ENCODE results near the gene KIAA1586.

Gene KIAA1586

DNA sequence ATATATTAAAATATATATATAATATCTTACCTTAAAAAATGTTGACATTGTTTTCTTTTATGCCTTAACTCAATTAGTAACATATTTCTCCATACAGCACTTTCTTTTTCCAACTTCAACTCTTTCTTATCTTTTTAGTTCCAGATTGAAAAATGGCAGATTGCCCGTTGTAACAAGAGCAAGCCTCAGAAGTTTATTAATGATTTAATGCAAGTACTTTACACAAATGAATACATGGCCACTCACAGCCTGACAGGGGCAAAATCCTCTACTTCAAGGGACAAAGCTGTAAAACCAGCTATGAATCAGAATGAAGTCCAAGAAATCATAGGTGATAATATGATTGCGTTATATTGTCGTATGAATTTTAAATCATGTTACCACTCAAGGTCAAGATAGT is 29.4 kb upstream of the KIAA1586 start:
- no peak for TF ChIP-seq FOXP2 (optimal IDR thresholded peaks at IDR 0.05; ENCODE audit: borderline replicate concordance, extremely low read depth, extremely low read length, insufficient read depth)
- no peak for TF ChIP-seq POLR2AphosphoS5 (IDR thresholded peaks at IDR 0.05; ENCODE audit: low read depth, low read length)

DNA sequence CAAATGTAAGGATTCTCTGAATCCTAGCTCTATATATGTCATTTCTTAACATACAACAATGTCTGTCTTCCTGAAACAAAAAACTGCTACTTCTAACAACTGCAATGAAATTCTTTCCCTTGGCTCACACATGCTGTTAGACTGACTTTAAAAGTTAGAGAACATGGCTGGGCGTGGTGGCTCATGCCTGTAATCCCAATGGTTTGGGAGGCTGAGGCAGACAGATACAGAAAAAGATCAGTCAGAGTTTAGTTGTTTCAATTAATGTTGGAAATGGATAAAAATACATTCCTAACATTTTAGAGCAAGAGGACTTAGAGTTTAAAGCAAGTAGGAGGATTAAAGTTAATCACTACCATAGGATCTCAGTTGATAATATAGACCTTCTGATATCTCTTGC is 28.7 kb upstream of the KIAA1586 start:
- TF ChIP-seq FOXP2 (optimal IDR thresholded peaks at IDR 0.05; ENCODE audit: borderline replicate concordance, extremely low read depth, extremely low read length, insufficient read depth) (no peak), SIN3A (IDR thresholded peaks at IDR 0.05; ENCODE audit: borderline replicate concordance, insufficient read depth, low read length) (no peak), POLR2AphosphoS5 (IDR thresholded peaks at IDR 0.05; ENCODE audit: low read depth, low read length) (no peak), TAF1 (IDR thresholded peaks at IDR 0.05; ENCODE audit: borderline replicate concordance, insufficient read depth, low read length) (no peak)
- TF ChIP-seq, protein P1, sequence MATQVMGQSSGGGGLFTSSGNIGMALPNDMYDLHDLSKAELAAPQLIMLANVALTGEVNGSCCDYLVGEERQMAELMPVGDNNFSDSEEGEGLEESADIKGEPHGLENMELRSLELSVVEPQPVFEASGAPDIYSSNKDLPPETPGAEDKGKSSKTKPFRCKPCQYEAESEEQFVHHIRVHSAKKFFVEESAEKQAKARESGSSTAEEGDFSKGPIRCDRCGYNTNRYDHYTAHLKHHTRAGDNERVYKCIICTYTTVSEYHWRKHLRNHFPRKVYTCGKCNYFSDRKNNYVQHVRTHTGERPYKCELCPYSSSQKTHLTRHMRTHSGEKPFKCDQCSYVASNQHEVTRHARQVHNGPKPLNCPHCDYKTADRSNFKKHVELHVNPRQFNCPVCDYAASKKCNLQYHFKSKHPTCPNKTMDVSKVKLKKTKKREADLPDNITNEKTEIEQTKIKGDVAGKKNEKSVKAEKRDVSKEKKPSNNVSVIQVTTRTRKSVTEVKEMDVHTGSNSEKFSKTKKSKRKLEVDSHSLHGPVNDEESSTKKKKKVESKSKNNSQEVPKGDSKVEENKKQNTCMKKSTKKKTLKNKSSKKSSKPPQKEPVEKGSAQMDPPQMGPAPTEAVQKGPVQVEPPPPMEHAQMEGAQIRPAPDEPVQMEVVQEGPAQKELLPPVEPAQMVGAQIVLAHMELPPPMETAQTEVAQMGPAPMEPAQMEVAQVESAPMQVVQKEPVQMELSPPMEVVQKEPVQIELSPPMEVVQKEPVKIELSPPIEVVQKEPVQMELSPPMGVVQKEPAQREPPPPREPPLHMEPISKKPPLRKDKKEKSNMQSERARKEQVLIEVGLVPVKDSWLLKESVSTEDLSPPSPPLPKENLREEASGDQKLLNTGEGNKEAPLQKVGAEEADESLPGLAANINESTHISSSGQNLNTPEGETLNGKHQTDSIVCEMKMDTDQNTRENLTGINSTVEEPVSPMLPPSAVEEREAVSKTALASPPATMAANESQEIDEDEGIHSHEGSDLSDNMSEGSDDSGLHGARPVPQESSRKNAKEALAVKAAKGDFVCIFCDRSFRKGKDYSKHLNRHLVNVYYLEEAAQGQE (IDR thresholded peaks at IDR 0.05; ENCODE audit: insufficient read depth in 1 of 2, low read depth in 2 of 2, low read length in 2 of 2): no peak

DNA sequence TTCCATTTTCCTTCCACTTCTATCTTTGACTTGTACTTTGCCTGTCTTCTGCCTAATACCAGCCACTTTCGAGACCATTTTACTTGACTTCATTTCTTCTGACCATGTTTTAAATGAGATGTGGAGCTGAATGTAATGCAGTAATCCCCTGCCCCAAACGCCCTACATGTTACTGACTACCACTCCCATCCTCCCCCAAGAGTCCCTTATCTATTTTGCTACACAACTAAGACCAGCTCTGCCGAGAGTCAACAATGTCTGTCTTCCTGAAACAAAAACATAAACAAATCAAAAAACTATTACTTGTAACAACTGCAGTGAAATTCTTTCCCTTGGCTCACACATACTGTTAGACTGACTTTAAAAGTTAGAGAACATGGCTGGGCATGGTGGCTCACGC is 27.1 kb upstream of the KIAA1586 start:
- TF ChIP-seq POLR2AphosphoS5 (IDR thresholded peaks at IDR 0.05; ENCODE audit: low read depth, low read length): no peak
- TF ChIP-seq, protein P1 (IDR thresholded peaks at IDR 0.05; ENCODE audit: insufficient read depth in 1 of 2, low read depth in 2 of 2, low read length in 2 of 2): no peak
- no peak for TF ChIP-seq FOXP2 (optimal IDR thresholded peaks at IDR 0.05; ENCODE audit: borderline replicate concordance, extremely low read depth, extremely low read length, insufficient read depth)
- TF ChIP-seq TAF1 (IDR thresholded peaks at IDR 0.05; ENCODE audit: borderline replicate concordance, insufficient read depth, low read length): no peak
- no peak for TF ChIP-seq SIN3A (IDR thresholded peaks at IDR 0.05; ENCODE audit: borderline replicate concordance, insufficient read depth, low read length)

DNA sequence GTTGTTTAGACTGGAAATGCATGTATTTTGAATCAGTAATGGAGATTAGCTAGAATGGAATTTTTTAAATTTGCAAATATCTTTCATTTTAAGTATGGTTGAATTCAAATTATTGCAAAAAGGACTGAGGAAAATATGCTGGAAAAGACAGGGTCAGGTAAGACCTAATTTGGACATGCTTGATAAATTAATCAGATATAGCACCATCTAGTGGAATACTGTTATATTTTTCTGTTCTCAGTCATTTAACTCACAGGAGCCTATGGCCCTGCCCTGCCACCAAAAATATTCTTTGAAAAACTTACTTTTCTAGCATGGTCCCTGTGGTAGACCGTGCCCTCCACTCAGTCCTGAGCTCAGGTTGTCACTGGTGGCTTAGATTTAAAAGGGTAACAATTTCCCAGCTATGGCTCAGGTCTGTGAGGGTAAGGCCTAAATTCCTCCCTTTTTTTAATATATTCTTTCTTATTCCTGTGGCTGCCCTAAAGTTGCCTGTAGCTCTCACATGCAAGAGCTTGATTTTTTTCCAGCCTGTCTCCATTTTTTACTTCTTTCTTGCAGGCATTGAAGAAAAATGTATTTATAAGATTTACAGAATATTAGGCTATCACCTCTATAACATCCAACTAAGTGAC is 25.3 kb upstream of the KIAA1586 start:
- no peak for TF ChIP-seq TAF1 (IDR thresholded peaks at IDR 0.05; ENCODE audit: borderline replicate concordance, insufficient read depth, low read length)
- TF ChIP-seq FOXP2 (optimal IDR thresholded peaks at IDR 0.05; ENCODE audit: borderline replicate concordance, extremely low read depth, extremely low read length, insufficient read depth): no peak
- no peak for TF ChIP-seq POLR2AphosphoS5 (IDR thresholded peaks at IDR 0.05; ENCODE audit: low read depth, low read length)
- TF ChIP-seq, protein P1 (IDR thresholded peaks at IDR 0.05; ENCODE audit: insufficient read depth in 1 of 2, low read depth in 2 of 2, low read length in 2 of 2): no peak
- TF ChIP-seq SIN3A (IDR thresholded peaks at IDR 0.05; ENCODE audit: borderline replicate concordance, insufficient read depth, low read length): no peak

DNA sequence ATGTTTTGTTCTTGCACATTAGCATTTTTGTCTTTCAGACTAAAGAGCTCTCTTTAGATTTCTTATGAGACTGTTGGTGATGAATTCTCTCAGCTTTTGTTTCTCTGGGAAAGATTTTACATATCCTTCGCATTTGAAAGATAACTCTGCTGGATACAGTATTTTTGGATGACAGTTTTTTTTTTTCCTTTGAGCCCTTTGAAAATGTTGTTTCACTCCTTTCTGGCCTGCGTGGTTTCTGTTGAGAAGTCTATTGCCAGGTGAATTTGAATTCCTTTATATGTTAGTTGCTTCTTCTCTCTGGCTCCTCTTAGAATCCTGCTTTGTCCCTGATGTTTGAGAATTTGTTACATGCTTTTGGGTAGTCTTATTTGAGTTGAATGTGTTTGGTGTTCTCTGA is 22.2 kb upstream of the KIAA1586 start:
- TF ChIP-seq FOXP2 (optimal IDR thresholded peaks at IDR 0.05; ENCODE audit: borderline replicate concordance, extremely low read depth, extremely low read length, insufficient read depth) (no peak), POLR2AphosphoS5 (IDR thresholded peaks at IDR 0.05; ENCODE audit: low read depth, low read length) (no peak), TAF1 (IDR thresholded peaks at IDR 0.05; ENCODE audit: borderline replicate concordance, insufficient read depth, low read length) (no peak), SIN3A (IDR thresholded peaks at IDR 0.05; ENCODE audit: borderline replicate concordance, insufficient read depth, low read length) (no peak)
- TF ChIP-seq, protein P1 (IDR thresholded peaks at IDR 0.05; ENCODE audit: insufficient read depth in 1 of 2, low read depth in 2 of 2, low read length in 2 of 2): no peak
